ENCODE measurements around the gene DIAPH2.
"Not testable (repeated sequence)": the region's sequence is repeated elsewhere in the genome, so short reads cannot be mapped to it uniquely, and the experiment has no call there.

DIAPH2 gene

DNA sequence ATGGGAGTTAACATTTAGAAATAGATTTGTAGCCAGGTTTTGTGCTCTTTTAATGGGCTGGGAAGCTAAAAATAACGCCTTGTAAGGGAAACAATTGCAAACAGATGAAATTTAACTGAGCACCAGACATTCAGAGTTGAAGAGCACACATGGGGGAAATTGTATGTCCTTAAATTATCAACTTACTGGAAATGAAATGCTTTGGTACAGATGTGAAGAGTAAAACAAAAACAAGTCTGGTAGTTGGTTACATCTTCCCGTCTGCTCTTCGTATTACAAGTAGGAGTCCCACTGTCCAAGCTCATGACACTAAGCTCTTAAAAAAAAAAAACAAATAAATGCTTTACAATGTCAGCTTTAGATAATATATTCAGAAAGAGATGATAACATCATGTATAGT is 139.5 kb downstream of the DIAPH2 start:
- no peak for DNase-seq (ENCODE audit: low read depth in 3 of 3)

- no peak for DNase-seq (ENCODE audit: low read depth in 3 of 3)
Observed at GRCh38 chrX:96833333-96833732, 148.7 kb downstream of the DIAPH2 start.

DNA sequence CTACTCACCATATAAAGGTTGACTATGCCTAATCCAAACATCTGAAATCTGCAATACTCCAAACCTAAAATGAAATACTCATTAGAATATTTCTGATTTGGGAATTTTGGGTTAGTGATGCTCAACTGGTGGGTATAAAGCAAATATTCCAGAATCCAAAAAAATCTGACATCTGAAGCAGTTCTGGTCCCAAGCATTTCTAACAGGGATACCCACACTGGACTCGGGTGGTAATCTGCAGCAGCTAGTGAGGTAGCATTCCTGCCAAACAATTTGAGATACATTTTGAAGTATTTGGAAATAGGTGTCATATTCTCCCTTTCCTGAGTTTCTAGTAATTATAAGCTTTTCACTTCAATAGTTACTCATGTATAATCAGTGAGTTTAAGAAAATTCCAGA is 149.5 kb downstream of the DIAPH2 start:
- DNase-seq (ENCODE audit: low read depth in 3 of 3), result no peak

DNA sequence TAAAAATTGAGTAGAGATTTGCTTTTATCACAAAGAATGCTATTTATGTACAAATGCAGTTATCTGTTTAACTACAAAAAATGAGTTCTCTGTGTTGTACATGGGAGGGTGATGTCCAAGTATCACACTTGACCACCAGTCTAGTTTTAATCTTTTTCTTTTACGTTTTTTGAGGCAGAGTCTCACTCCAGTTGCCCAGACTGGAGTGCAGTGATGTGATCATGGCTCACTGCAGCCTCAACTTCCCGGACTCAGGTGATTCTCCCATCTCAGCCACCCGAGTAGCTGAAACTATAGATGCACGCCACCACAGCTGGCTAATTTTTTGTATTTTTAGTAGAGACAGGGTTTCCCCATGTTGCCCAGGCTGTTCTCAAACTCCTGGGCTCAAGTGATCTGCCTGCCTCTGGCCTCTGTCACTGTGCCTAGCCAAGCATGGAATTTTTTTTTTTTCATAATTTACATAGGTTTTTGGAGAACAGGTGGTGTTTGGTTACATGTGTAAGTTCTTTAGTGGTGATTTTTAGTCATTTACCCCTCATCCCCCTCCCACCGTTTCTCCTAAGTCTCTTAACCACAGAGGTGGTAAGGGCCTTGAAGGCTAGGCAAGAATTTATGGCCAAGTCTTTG is 151.1 kb downstream of the DIAPH2 start:
- DNase-seq (ENCODE audit: low read depth in 3 of 3), result no peak

DNA sequence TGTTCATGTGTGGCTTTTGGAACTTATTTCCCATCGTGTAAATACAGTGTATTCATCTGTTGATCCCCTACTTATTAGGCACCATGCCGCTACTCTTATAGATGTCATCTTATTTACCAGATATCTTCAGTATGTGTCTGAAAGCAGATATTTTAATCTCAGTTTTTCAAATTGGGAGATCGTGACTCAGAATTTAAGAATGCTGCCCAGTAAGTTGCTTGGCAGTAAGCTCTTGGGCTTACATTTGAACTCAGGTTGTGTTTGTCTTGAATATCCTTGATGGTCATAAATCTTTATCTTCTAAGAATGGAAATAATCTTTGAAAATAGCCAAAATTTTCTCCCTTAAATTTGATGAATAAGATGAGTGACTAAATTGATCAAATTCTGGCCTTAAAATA is 153.2 kb downstream of the DIAPH2 start:
- no peak for DNase-seq (ENCODE audit: low read depth in 3 of 3)

- no peak for DNase-seq (ENCODE audit: low read depth in 3 of 3)
Observed at GRCh38 chrX:96838537-96838936, 153.9 kb downstream of the DIAPH2 start.

DNA sequence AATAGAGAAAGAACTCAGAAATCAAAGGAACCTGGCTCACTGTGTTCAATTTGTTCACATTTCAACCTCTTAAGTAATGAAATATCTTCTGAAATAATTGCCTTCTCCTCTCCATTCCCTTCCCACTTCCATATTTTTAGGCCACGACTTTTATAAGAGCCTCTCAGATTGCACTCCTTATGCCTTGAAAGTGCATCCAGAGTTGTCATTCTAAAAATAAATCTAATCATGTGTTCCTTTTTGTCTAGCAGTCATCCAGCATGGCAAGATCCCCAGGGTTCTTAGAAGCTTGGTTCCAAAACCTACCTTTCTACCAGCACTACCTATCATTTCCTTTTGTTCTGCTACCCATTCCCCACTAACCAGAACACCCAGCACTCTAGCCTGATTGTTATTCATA is 156.7 kb downstream of the DIAPH2 start:
- no peak for DNase-seq (ENCODE audit: low read depth in 3 of 3)

DNA sequence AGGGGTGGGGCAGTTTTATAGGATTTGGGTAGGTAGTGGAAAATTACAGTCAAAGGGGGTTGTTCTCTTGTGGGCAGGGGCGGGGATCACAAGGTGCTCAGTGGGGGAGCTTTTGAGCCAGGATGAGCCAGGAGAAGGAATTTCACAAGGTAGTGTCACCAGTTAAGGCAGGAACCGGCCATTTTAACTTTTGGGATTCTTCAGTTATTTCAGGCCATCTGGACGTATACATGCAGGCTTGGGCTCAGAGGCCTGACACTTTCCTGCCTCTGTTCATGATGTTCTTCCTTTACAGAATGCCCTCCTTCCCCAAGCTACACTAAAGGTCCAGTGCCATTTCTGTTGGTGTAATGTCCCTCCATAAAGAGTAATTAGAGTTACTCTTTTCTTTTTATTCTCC is 157.2 kb downstream of the DIAPH2 start:
- DNase-seq (ENCODE audit: low read depth in 3 of 3), result not testable (repeated sequence)

- DNase-seq (ENCODE audit: low read depth in 3 of 3), result no peak
Observed at GRCh38 chrX:96843566-96843965, 158.9 kb downstream of the DIAPH2 start.

GRCh38 chrX:96846841-96847240 is 162.2 kb downstream of the DIAPH2 start:
- DNase-seq (ENCODE audit: low read depth in 3 of 3), result no peak

- not testable (repeated sequence) for DNase-seq (ENCODE audit: low read depth in 3 of 3)
Observed at GRCh38 chrX:96859422-96859821, 174.8 kb downstream of the DIAPH2 start.

DNA sequence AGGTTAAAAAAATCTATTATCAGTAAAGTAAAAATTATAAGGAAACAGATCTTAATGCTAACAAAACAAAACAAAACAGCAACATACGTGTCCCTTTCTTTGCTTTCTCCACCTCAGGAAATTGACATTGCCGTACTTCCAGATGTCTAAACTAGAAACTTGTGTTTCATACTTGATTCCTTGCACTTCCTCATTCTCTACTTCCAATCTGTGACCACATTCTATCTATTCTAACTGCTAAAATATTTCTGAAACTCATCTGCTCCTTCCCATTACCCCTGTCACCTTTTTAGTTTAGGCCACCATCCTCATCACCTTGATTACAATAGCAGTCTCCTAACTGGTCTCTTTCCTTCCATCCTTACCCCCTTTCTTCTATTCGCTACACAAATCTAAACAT is 176.6 kb downstream of the DIAPH2 start:
- no peak for DNase-seq (ENCODE audit: low read depth in 3 of 3)

DNA sequence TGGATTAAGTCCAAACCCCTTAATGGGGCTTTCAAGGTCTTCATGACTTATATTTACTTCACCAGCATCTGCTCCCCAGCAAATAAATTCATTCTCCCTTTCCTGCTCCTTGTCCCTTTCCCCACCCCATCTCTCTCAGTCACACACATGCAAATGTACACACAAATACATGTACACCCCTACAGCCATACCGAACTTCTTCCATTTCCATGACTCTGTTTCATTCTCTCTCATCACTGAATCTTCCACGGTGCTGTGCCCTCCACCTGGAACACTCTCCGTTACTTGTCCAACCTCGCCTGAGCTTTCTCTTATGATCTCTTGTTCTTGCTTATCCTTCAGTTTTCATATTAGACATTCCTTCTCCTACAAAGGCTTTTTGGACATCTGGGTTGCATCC is 177.0 kb downstream of the DIAPH2 start:
- DNase-seq (ENCODE audit: low read depth in 3 of 3), result no peak

GRCh38 chrX:96883608-96884007 is 199.0 kb downstream of the DIAPH2 start, which contains the start of gene RPA4:
Gene RPA4 (plus strand): TSS chrX:96883908. CDS start chrX:96884311, 403 bp downstream.
- no peak for DNase-seq (ENCODE audit: low read depth in 3 of 3)

GRCh38 chrX:96884027-96884426 is 199.4 kb downstream of the DIAPH2 start:
- no peak for DNase-seq (ENCODE audit: low read depth in 3 of 3)

GRCh38 chrX:96889726-96890125 is 205.1 kb downstream of the DIAPH2 start:
- DNase-seq (ENCODE audit: low read depth in 3 of 3), result no peak

GRCh38 chrX:96906741-96907140 is 222.1 kb downstream of the DIAPH2 start:
- no peak for DNase-seq (ENCODE audit: low read depth in 3 of 3)

- DNase-seq (ENCODE audit: low read depth in 3 of 3), result no peak
Observed at GRCh38 chrX:96907516-96908272, 223.1 kb downstream of the DIAPH2 start.

- no peak for DNase-seq (ENCODE audit: low read depth in 3 of 3)
Observed at GRCh38 chrX:96909291-96909690, 224.6 kb downstream of the DIAPH2 start.

DNA sequence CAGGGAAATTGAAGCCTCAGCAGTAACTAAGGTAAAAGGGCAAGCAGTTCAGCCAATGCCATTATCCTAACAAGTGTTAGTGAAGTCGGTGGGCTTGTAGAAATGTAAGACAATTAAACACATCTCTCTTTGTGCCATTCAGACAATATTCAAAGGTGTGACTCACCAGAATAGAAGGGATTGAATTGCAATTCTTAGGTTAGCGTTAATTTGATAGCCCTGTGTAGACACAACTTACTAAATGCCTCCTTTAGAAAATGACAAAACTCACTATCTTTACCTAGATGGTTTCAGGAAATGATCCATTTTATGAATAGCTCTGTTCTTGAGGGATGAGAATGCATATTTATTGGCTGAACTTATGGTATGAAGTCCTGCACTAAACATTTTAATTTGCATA is 234.2 kb downstream of the DIAPH2 start:
- DNase-seq (ENCODE audit: low read depth in 3 of 3), result no peak

DNA sequence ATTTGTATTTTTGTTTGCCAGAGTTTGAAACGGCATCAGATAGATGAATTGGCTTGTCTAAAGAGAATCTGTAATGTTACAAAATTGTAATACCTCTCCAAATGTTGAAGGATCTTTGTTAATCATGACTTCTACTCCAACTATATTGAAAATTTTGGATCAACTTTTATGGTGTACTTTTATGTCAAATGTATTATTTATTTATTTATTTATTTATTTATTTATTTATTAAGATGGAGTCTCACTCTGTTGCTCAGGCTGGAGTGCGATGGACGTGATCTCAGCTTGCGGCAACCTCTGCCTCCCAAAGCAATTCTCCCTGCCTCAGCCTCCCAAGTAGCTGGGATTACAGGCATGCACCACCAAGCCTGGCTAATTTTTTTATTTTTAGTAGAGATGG is 235.0 kb downstream of the DIAPH2 start:
- DNase-seq (ENCODE audit: low read depth in 3 of 3), result no peak

- no peak for DNase-seq (ENCODE audit: low read depth in 3 of 3)
Observed at GRCh38 chrX:96924581-96924980, 239.9 kb downstream of the DIAPH2 start.

DNA sequence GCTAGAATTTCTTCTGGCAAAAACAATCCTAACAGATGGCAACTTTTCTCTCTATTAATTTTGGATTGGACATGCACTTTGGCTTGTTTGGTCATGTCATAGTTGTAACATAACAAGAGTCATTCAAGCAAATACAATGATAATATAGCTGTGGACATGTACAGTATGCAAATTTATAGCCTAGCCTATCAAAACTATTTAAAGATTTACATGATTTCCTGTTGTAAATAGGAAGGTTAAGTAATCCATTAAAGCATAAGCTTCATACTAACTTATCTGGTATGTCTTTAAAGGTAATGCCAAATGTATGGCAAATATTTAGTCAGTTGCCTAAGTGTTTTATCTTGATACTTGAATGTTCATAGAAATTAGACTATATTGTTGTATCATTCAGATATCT is 244.4 kb downstream of the DIAPH2 start:
- DNase-seq (ENCODE audit: low read depth in 3 of 3), result no peak

- DNase-seq (ENCODE audit: low read depth in 3 of 3), result no peak
Observed at GRCh38 chrX:96957718-96958117, 273.1 kb downstream of the DIAPH2 start.
